Activated CD8-positive, alpha-beta T cell treated with anti-CD3 and anti-CD28 coated beads for 36 hours (primary cell): ENCODE results near the gene EHD1. TPM values are rescaled to one million over a fixed set of nuclear protein-coding genes. Genes with fewer than 3 reads are reported as not detected.
A peak's percentile ranks its signal among the peaks of the same experiment; 100 is the strongest.

ENCODE experiments used
- ATAC-seq: fragments of 200-7000 bp; cut with Tn5 transposase; one replicate; pipeline ENCODE4 v1.10.0; 2021; ENCODE audit warnings: mild to moderate bottlenecking, moderate library complexity
- CTCF ChIA-PET: fragments of 350-600 bp; sonication (Branson Sonifier 250); formaldehyde crosslinking; loops from one replicate; lab custom pipeline; 2021; ENCODE audit warnings: antibody characterized with exemption; lab: Charles Lee
- POLR2A ChIA-PET: fragments of 350-600 bp; sonication (Branson Sonifier 250); formaldehyde crosslinking; loops from one replicate; lab custom pipeline; 2021; ENCODE audit warnings: antibody characterized with exemption; lab: Charles Lee
- DNase-seq: peaks from one replicate; pipeline ENCODE4 v3.0.0-alpha.2; 2020
- H3K27ac Mint-ChIP-seq: one replicate; pipeline ENCODE4 v1.8.0; 2021; ENCODE audit warnings: mild to moderate bottlenecking, mixed read lengths
- H3K27me3 Mint-ChIP-seq: one replicate; pipeline ENCODE4 v1.8.0; 2021; ENCODE audit warnings: mixed read lengths
- H3K36me3 Mint-ChIP-seq: one replicate; pipeline ENCODE4 v1.8.0; 2021; ENCODE audit warnings: low read depth, mixed read lengths
- H3K4me1 Mint-ChIP-seq: one replicate; pipeline ENCODE4 v1.8.0; 2021; ENCODE audit warnings: low read depth, mixed read lengths
- H3K4me3 Mint-ChIP-seq: one replicate; pipeline ENCODE4 v1.8.0; 2021; ENCODE audit warnings: mild to moderate bottlenecking, moderate library complexity, mixed read lengths
- H3K9me3 Mint-ChIP-seq: one replicate; pipeline ENCODE4 v1.8.0; 2021; ENCODE audit warnings: mixed read lengths
- intact Hi-C: fragments of 100-400 bp; cut with micrococcal nuclease; formaldehyde crosslinking; loops from one replicate; pipeline ENCODE4 v1.10.0; 2022
- total RNA-seq, 2 experiments: library from RNA; stranded (reverse); gene quantifications; one replicate each; pipeline ENCODE4 v1.2.3, GENCODE V29; 2021
- TF ChIP-seq, protein P1 (sequence below): fragments of 200-600 bp; IDR thresholded peaks from one replicate; pipeline ENCODE4 v1.8.0; 2022; ENCODE audit warnings: antibody characterized with exemption, mild to moderate bottlenecking

The EHD1 gene
- total RNA-seq, 2 experiments from 2014 or later, result 60.3 to 65.1 TPM

DNA sequence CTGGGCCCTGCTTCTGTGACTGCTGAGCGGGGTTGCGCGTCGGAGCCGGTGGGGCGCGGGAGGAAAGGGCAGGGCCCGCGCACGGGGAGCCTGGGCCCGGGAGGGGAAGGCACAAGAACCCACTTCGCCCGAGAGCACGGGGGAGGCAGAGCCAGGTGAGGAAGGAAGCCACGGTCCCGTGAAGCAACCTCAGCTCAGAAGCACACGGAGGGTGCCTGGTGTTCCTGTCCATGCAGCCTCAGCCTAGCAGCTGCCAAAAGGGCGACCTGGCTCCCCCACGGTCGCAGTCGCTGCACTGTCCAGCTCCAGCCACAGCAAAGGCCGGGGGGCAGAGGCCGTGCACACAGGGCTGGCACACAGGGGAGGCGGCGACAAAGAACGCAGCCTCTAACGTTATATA is 24.7 kb downstream of the EHD1 start:
- ATAC-seq, result no peak
- intact Hi-C loops, result no loop called here
- TF ChIP-seq, protein P1, sequence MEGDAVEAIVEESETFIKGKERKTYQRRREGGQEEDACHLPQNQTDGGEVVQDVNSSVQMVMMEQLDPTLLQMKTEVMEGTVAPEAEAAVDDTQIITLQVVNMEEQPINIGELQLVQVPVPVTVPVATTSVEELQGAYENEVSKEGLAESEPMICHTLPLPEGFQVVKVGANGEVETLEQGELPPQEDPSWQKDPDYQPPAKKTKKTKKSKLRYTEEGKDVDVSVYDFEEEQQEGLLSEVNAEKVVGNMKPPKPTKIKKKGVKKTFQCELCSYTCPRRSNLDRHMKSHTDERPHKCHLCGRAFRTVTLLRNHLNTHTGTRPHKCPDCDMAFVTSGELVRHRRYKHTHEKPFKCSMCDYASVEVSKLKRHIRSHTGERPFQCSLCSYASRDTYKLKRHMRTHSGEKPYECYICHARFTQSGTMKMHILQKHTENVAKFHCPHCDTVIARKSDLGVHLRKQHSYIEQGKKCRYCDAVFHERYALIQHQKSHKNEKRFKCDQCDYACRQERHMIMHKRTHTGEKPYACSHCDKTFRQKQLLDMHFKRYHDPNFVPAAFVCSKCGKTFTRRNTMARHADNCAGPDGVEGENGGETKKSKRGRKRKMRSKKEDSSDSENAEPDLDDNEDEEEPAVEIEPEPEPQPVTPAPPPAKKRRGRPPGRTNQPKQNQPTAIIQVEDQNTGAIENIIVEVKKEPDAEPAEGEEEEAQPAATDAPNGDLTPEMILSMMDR, result no peak
- peaks cover 51% of the 10 kb centered on the region for H3K36me3 Mint-ChIP-seq
- H3K9me3 Mint-ChIP-seq, result no peaks in the 10 kb centered on the region
- no peaks in the 10 kb centered on the region for H3K27me3 Mint-ChIP-seq
- H3K4me1 Mint-ChIP-seq, result peaks cover 91% of the 10 kb centered on the region
- CTCF ChIA-PET, result interaction anchor here (1.6 to 28.9 kb wide), 3 partner anchors 9 to 33 kb away, joined by 6 to 1168 read pairs (median 316); partner anchors contain the start of genes CDC42BPG and EHD1
- H3K27ac Mint-ChIP-seq, result peak overlapping the region; percentile 89
- POLR2A ChIA-PET, result interaction anchor here (0.6 to 26.2 kb wide), 8 partner anchors 10 to 268 kb away, joined by 3 to 768 read pairs (median 3); partner anchors contain the start of genes CDCA5, EHD1, FAU and MRPL49
- H3K4me3 Mint-ChIP-seq, result peak overlapping the region; percentile 33
- DNase-seq, result no peak

DNA sequence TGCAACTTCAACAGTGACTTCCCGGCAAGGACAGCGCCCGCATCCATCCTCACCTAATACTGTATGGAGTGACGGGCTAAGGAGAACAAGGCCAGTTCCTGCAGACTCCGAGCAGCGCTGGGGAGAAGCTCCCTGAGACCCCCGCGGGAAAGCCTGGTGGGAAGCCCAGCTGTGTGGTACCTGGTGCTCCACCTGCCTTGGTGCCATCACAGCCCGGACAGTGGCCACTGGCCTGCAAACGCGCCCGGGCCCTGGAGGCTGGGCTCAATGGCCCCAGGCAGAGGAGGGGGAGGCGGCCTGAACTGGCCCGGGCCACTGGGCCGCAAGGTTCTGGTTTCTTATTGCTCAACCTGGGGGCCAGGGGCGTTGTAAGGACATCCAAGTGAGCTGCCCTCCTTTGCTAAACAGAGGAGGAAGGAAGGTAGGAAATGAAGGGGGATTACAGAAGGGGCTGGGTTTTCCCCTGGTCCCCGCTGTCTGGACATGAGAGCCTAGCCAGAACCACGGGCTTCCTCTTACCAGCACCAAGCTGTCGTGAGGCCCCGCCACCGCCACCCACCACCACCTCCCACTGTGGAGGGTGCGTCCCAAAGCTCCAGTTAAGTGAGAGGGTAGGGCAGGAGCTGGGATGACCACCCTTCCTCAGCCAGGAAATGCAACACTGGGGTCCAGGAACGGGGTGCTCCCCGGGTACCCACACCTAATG is 25.5 kb downstream of the EHD1 start:
- peaks cover 92% of the 10 kb centered on the region for H3K4me1 Mint-ChIP-seq
- intact Hi-C loops, result no loop called here
- no peaks in the 10 kb centered on the region for H3K27me3 Mint-ChIP-seq
- peak overlapping the region; percentile 88 for H3K27ac Mint-ChIP-seq
- TF ChIP-seq, protein P1, result no peak
- H3K36me3 Mint-ChIP-seq, result peaks cover 45% of the 10 kb centered on the region
- POLR2A ChIA-PET, result interaction anchor here (0.6 to 26.2 kb wide), 9 partner anchors 10 to 269 kb away, joined by 3 to 768 read pairs (median 3); partner anchors contain the start of genes CDCA5, EHD1, FAU and MRPL49
- CTCF ChIA-PET, result interaction anchor here (1.6 to 28.9 kb wide), 3 partner anchors 9 to 33 kb away, joined by 6 to 1168 read pairs (median 316); partner anchors contain the start of genes CDC42BPG and EHD1
- H3K4me3 Mint-ChIP-seq, result peak overlapping the region; percentile 33
- H3K9me3 Mint-ChIP-seq, result no peaks in the 10 kb centered on the region
- ATAC-seq (no peak), DNase-seq (no peak)

DNA sequence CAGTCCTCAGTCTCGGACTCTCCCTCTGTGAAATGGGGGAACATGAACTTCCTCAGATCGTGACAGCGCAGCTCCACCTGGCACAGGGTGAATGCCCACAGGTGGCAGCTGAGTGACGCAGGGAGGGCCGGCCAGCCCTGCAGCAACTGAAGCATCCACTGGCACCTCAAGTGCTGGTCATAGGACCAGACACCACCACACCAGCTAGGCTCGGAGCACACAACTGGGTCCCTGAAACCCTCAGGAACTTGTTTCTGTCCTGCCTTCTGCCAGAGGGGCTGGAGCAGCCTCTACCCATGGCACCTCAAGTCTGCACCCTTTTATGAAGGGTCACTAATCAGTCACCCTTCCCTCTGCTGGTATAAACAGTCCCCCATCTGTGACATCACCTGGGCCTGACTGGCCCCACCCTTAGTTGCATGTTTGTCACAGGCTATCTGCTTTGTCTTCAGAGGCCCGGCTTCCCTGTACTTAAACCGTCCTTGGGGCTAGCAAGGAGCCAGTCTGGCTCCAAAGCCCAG is 26.5 kb downstream of the EHD1 start:
- DNase-seq, result peak; percentile 61
- peak; percentile 10 for ATAC-seq
- Mint-ChIP-seq H3K36me3 (peaks cover 39% of the 10 kb centered on the region), H3K27ac (peak overlapping the region; percentile 88), H3K9me3 (no peaks in the 10 kb centered on the region), H3K4me3 (peak overlapping the region; percentile 35), H3K27me3 (no peaks in the 10 kb centered on the region), H3K4me1 (peaks cover 91% of the 10 kb centered on the region)
- intact Hi-C loops, result no loop called here
- POLR2A ChIA-PET, result interaction anchor here (1.2 to 26.2 kb wide), 4 partner anchors 12 to 42 kb away, joined by 3 to 768 read pairs (median 162); partner anchors contain the start of gene EHD1
- TF ChIP-seq, protein P1, result no peak
- CTCF ChIA-PET, result interaction anchor here (18.5 to 28.9 kb wide), 2 partner anchors 12 to 35 kb away, joined by 316 to 1168 read pairs; partner anchors contain the start of gene EHD1

DNA sequence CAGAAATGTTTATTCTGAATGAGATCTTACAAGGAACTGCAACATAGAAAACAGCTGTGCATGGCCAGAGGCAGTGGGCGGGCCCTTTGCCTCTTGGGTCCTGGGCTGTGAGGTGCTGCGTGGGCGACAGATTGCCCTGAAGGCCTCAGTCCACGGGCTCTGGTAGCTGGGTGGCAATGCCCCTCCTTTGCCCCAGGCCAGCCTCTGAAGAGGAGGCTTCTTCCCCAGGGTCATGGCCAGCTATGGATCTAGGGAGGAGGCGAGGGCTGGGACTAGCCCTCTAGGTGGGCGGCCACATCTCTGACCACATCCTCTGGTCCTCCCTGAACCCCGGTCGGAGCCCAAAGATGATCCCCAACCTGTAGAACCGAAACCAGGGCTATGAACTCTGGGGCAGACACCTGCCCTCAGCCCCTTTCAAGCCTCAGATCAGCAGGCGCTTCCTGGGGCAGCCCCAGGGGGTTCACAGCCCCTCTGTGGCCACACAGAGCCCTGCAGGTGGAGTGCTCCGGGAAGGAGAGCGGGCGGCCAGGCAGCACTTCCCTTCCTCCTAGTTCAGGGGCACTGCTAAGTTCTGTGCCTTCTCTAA is 27.3 kb downstream of the EHD1 start:
- Mint-ChIP-seq H3K36me3 (peaks cover 32% of the 10 kb centered on the region), H3K4me3 (peak overlapping the region; percentile 35), H3K4me1 (peaks cover 82% of the 10 kb centered on the region), H3K27ac (peak overlapping the region; percentile 88), H3K27me3 (no peaks in the 10 kb centered on the region), H3K9me3 (no peaks in the 10 kb centered on the region)
- TF ChIP-seq, protein P1, result no peak
- DNase-seq, result peak; percentile 86
- peak; percentile 68 for ATAC-seq
- CTCF ChIA-PET, result interaction anchor here (18.5 to 28.9 kb wide), 2 partner anchors 13 to 35 kb away, joined by 316 to 1168 read pairs; partner anchors contain the start of gene EHD1
- intact Hi-C loops, result no loop called here
- POLR2A ChIA-PET, result interaction anchor here (0.7 to 26.2 kb wide), 5 partner anchors 12 to 65 kb away, joined by 3 to 768 read pairs (median 3); partner anchors contain the start of gene EHD1
